HL-60 (cell line): ENCODE data around the gene OR2S2.

Experiments
- GABPA ChIP-seq: IDR thresholded peaks from 2 replicates; pipeline ENCODE4 v1.6.1; 2012; ENCODE audit warnings: low read depth
- POLR2AphosphoS5 ChIP-seq: IDR thresholded peaks from 2 replicates; pipeline ENCODE4 v1.6.1; 2012; ENCODE audit warnings: low read depth
- SPI1 ChIP-seq: IDR thresholded peaks from 2 replicates; pipeline ENCODE4 v1.6.1; 2012; ENCODE audit warnings: low read depth, mild to moderate bottlenecking, borderline replicate concordance
- TF ChIP-seq, protein P1 (sequence below): IDR thresholded peaks from one replicate; pipeline ENCODE4 v1.5.1; 2011; ENCODE audit warnings: low read length, control low read depth, inconsistent platforms; ENCODE audit not compliant: insufficient read depth
- TF ChIP-seq, protein P2 (sequence below): IDR thresholded peaks from 2 replicates; pipeline ENCODE4 v1.6.1; 2012; ENCODE audit warnings: low read depth; ENCODE audit not compliant: insufficient replicate concordance

DNA sequence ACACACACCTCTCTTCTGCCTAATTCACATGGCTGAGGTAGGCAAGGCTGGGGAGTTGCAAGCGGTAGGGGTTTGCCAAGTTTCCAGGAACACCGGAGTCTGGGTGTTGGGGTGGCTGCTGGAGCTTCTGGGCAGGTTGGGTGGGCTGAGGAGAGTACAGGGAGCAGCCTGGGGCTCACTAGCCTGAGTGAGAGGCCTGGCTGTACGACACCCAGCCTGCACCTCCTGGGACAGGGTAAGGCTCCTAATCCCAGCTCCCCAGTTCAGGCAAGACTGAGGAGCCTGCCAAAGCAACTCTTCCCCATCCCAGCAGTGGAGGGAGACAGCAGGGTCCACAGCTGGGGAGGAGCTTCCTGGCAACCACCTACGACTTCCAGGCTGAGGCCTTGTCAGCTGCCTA lies 40.7 kb downstream of the OR2S2 start:
- TF ChIP-seq, protein P1, sequence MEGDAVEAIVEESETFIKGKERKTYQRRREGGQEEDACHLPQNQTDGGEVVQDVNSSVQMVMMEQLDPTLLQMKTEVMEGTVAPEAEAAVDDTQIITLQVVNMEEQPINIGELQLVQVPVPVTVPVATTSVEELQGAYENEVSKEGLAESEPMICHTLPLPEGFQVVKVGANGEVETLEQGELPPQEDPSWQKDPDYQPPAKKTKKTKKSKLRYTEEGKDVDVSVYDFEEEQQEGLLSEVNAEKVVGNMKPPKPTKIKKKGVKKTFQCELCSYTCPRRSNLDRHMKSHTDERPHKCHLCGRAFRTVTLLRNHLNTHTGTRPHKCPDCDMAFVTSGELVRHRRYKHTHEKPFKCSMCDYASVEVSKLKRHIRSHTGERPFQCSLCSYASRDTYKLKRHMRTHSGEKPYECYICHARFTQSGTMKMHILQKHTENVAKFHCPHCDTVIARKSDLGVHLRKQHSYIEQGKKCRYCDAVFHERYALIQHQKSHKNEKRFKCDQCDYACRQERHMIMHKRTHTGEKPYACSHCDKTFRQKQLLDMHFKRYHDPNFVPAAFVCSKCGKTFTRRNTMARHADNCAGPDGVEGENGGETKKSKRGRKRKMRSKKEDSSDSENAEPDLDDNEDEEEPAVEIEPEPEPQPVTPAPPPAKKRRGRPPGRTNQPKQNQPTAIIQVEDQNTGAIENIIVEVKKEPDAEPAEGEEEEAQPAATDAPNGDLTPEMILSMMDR: no peak
- TF ChIP-seq POLR2AphosphoS5: no peak
- TF ChIP-seq, protein P2, sequence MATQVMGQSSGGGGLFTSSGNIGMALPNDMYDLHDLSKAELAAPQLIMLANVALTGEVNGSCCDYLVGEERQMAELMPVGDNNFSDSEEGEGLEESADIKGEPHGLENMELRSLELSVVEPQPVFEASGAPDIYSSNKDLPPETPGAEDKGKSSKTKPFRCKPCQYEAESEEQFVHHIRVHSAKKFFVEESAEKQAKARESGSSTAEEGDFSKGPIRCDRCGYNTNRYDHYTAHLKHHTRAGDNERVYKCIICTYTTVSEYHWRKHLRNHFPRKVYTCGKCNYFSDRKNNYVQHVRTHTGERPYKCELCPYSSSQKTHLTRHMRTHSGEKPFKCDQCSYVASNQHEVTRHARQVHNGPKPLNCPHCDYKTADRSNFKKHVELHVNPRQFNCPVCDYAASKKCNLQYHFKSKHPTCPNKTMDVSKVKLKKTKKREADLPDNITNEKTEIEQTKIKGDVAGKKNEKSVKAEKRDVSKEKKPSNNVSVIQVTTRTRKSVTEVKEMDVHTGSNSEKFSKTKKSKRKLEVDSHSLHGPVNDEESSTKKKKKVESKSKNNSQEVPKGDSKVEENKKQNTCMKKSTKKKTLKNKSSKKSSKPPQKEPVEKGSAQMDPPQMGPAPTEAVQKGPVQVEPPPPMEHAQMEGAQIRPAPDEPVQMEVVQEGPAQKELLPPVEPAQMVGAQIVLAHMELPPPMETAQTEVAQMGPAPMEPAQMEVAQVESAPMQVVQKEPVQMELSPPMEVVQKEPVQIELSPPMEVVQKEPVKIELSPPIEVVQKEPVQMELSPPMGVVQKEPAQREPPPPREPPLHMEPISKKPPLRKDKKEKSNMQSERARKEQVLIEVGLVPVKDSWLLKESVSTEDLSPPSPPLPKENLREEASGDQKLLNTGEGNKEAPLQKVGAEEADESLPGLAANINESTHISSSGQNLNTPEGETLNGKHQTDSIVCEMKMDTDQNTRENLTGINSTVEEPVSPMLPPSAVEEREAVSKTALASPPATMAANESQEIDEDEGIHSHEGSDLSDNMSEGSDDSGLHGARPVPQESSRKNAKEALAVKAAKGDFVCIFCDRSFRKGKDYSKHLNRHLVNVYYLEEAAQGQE: no peak
- no peak for TF ChIP-seq SPI1
- no peak for TF ChIP-seq GABPA
